GM19468 (cell line): ENCODE data around the gene BHLHA9.
"Not testable (repeated sequence)": the region's sequence is repeated elsewhere in the genome, so short reads cannot be mapped to it uniquely, and the experiment has no call there.

ENCODE experiments used
- ATAC-seq: cut with Tn5 transposase; IDR thresholded peaks from one replicate; pipeline ENCODE4 v1.9.1; 2021; ENCODE audit warnings: mild to moderate bottlenecking, moderate library complexity, moderate number of reproducible peaks; ENCODE audit not compliant: unreplicated experiment; ENCODE audit errors: extremely low read depth

Gene BHLHA9

DNA sequence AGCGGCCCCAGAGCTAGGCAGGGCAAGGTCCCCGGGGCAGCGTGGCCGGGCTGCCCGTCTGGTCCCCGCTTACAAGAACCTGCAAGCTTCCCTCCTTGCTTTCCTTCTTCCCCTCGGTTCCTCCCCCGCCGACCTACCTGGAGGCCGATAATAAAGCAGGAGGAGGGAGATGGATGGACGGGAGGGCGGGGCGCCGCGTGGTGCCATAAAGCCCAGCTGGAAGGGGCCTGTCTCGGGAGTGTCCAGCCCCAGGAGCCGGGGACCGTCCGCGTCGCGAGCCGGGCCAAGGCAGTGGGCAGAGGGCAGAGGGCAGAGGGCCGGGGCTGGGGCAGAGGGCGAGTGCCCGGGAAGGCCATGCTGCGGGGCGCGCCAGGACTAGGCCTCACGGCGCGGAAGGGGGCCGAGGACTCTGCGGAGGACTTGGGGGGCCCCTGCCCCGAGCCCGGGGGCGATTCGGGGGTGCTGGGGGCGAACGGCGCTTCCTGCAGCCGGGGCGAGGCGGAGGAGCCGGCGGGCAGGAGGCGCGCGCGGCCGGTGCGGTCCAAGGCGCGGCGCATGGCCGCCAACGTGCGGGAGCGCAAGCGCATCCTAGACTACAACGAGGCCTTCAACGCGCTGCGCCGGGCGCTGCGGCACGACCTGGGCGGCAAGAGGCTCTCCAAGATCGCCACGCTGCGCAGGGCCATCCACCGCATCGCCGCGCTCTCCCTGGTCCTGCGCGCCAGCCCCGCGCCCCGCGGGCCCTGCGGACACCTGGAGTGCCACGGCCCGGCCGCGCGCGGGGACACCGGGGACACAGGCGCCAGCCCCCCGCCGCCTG, at the start of gene BHLHA9:
Gene BHLHA9 (plus strand): TSS at position 235 of the 820 bp plus-strand sequence. CDS start 120 bp downstream, at position 355.
- no peak for ATAC-seq

DNA sequence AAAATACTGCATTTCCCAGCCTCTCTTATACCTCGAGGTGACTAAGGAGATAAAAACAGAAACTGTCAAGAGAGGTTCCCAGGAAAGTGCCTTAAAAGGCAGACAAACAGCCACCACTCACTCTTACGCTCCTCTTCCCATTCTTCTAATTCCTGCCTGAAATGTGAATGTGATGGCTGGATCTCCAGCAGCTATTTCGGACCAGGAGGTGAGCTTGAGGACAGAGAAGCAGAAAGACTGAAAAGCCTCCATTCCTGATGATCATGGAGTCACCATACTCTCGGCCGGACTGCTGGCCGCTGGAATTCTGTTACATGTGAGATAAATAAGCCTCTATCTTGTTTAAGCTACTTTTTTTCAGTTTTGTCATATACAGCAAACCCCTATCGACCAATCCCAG, 49.0 kb upstream of the BHLHA9 start:
- ATAC-seq, result no peak

DNA sequence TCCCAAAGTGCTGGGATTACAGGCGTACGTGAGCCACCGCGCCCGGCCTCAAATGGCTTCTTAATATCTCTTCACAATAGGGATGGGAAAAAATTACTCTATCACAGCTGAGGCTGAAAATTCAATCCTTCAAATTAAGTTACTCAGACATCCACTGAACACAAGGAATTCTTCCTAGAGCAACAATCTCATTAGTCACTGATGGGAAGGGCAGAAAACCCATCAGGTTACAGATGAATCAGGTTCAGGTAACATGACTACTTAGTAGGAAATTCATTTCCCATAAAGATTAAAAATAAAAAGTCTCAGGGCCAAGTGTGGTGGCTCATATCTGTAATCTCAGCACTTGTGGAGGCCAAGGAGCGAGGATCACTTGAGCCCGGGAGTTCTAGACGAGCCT, 47.9 kb upstream of the BHLHA9 start:
- ATAC-seq, result no peak

DNA sequence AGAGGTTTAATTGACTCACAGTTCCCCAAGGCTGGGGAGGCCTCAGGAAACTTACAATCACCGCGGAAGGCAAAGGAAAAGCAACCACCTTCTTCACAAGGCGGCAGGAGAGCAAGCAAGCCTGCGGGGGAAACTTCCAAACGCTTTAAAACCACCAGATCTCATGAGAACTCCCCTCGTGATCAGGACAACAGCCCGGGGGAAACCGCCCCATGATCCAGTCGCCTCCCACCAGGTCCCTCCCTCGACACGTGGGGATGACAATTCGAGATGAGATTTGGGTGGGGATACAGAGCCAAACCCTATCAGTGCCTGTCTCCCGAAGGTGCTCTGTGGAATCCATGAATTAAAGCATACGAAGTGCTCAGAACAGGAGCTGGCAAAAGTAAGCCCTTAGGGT, 46.6 kb upstream of the BHLHA9 start:
- ATAC-seq, result no peak

GRCh38 chr17:1224330-1224729, 45.9 kb upstream of the BHLHA9 start:
- ATAC-seq, result no peak

DNA sequence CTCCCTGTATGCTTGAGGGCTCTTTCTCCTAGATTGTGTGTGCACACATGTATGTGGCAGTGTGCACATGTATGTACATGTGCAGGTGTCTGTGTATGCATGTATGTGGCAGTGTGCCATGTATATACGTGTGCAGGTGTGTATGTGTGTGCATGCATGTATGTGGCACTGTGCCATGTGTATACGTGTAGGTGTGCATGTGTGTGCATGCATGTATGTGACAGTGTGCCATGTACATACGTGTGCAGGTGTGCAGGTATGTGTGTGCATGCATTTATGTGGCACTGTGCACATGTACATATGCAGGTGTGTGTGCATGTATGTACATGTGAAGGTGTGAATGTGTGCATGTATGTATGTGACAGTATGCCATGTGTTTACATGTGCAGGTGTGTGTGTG, 43.9 kb upstream of the BHLHA9 start:
- ATAC-seq, result no peak

DNA sequence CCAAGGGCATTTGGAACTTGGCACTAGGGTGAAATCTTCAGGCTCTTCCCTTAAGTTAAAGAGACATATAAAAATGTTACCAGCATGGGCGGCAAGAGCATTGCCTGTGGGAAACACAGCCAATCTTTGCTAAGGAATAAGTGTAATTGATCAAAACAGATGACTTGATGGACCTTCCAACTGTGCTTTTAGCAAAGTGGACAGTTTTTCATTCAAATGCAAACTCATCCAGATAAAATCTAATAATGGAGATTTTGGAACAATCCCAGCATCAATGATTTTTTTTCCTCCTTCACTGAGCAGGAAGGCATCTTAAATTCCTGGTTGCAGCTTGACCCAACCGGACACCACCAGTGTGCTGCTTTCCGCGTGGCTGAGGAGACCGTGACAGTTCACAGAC, 42.9 kb upstream of the BHLHA9 start:
- no peak for ATAC-seq

- no peak for ATAC-seq
Observed at GRCh38 chr17:1227917-1228780, 42.1 kb upstream of the BHLHA9 start.

- ATAC-seq, result no peak
Observed at GRCh38 chr17:1228781-1229348, 41.4 kb upstream of the BHLHA9 start.

DNA sequence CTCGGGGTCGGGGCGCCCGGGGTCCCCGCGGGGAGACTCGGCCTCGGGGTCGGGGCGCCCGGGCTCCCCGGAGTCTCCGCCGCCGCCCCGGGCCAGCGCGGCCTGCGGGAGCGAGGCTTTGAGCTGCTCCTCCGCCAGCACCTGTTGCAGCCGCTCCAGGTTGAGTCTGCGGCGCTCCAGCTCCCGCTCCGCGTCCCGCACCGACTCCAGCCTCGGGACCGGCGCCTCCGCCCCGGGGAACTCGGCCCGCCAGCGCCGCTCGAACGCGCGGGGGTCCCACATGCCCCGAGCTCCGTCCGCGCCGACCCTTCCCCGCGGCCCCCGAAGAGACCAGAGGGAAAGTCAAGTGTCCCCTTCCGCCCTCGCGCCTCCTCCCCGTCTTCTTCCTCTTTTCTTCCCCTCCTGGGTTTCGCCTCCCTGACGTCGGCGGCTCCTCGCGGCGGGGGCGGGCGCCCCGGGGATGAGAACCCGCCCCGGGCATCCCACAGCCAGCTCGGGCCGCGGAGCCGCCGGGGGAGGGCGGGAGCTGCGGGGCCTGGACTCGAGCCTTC, 40.8 kb upstream of the BHLHA9 start:
- no peak for ATAC-seq

DNA sequence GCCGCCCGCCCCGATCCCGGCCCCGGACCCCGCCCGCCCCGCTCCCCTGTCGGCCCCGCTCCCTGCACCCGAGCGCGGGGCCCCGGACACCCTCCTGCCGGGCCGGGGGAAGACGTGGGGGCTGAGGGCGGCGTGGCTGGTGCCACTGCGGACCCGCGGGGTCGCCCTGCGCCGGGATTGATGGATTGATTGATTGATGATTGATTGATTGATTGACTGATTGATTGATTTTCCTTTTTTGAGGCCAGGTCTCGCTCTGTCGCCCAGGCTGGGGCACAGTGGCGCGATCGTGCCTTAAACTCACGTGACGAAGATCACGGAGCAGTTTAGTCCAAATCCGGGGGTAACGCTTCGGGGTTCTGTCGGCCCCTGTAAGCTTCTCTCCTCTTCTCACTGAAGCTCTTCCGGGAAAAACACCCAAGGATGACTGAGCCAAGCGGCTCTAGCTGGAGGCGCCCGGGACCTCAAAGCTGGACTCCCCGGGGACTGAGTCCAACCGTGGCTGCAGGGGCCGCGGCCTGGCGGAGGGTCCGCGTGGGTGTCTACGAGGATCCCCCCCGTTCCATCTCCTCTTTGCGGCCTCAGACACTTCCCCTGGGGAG, 40.2 kb upstream of the BHLHA9 start:
- no peak for ATAC-seq

DNA sequence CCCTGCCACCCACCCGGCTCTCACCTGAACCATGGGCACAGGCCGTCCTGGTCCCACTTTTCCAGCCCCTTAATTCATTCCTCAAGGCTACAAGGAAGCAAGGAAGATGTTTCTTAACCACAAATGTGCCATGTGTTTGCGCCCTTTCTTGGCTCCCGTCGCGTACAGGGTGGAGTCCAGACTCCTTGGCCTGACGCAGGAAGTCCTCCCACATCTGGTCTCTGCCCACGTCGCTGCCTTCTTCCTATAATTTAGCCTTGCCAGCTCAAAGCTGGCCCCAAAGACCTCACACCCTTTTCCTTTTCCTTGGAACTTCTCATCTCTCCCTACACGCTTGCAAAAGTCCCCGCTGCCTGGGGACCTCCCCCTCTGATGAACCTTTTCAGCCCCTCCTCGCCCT, 38.8 kb upstream of the BHLHA9 start:
- no peak for ATAC-seq

DNA sequence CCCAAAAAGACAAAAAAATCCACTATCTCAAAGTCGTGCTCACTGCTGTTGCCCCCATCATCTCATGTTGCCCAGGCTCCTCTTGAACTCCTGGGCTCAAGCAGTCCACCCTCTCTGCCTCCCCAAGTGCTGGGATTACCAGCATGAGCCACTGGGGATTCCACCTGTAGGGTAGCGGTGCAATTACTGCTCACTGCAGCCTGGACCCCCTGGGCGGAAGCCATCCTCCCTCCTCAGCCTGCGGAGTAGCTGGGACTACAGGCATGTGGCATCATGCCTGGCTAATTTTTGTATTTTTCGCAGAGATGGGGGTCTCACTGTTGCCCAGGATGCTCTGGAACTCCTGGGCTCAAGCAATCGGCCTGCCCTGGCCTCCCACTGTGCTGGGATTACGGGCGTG, 37.9 kb upstream of the BHLHA9 start:
- no peak for ATAC-seq

- ATAC-seq, result no peak
Observed at GRCh38 chr17:1232786-1233185, 37.5 kb upstream of the BHLHA9 start.

- ATAC-seq, result no peak
Observed at GRCh38 chr17:1234455-1234854, 35.8 kb upstream of the BHLHA9 start.

DNA sequence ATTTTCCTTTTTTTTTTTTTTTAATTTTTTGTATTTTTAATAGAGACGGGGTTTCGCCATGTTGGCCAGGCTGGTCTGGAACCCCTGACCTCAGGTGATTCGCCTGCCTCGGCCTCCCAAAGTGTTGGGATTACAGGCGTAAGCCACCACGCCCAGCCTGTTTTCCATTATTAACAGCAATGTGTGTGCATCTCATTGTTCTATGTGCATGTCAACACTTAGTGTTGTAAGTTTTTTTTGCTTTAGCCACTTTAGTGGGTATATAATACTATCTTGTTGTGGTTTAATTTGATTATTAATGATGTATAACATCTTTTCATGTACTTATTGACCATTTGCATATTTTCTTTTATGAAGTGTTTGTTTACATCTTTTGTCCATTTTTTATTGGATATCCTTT, 32.8 kb upstream of the BHLHA9 start:
- ATAC-seq, result no peak

DNA sequence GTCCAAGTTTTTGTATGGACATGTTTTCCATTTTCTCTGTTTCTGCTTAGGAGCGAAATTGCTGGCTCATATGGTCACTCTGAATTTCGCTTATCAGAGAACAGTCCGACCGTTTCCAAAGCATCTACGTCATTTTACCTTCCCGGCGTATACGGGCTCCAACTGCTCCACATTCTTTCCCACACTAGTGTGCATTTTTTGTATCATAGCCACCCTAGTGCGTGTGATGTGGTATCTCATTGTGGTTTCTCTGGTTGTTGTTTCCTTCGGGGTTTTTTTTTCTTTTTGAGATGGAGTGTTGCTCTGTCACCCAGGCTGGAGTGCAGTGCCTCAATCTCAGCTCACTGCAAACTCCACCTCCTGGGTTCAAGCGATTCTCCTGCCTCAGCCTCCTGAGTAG, 31.0 kb upstream of the BHLHA9 start:
- no peak for ATAC-seq

DNA sequence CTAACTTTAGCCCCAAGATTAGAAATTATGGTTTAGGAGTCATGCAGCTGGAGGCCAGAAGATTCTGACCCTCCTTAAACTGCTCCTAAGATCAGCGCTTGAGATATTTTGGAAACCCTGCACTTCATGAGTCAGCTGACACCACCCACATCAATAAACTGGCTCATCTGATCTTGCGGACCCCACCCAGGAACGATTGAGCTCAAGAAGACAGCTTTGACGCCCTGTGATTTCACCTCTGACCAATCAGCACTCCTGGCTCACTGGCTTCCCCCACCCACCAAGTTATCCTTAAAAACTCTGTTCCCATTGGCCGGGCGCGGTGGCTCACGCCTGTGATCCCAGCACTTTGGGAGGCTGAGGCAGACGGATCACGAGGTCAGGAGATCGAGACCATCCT, 29.8 kb upstream of the BHLHA9 start:
- ATAC-seq, result not testable (repeated sequence)

GRCh38 chr17:1241929-1242328, 28.3 kb upstream of the BHLHA9 start:
- no peak for ATAC-seq

GRCh38 chr17:1244606-1245012, 25.6 kb upstream of the BHLHA9 start:
- no peak for ATAC-seq
